K562 (cell line): Measurements from ENCODE around the gene ECM1. TPM values are rescaled to one million over a fixed set of nuclear protein-coding genes. Genes with fewer than 3 reads are reported as not detected.

Experiments
- FUS ChIP-seq: fragments of 200-400 bp; formaldehyde crosslinking; optimal IDR thresholded peaks from 2 replicates; pipeline ENCODE3; 2017; ENCODE audit warnings: low read depth, low read length
- JUN ChIP-seq, 2 experiments: sonication (generic) in 1 of 2; formaldehyde crosslinking in 1 of 2; IDR thresholded peaks; 2 replicates each; pipeline versions ENCODE4 v1.6.1 to v1.8.0; 2012 to 2022; ENCODE audit warnings: borderline replicate concordance in 2 of 2, mild to moderate bottlenecking in 2 of 2, improper control_type of control experiment in 1 of 2, low read depth in 1 of 2, low read length in 1 of 2, missing genetic modification reagents in 1 of 2
- MYBL2 ChIP-seq, 2 experiments: fragments of 450-650 bp in 1 of 2; sonication (generic) in 1 of 2; formaldehyde crosslinking in 1 of 2; IDR thresholded peaks; 2 replicates each; pipeline versions ENCODE4 v1.6.1 to v1.8.1; 2017 to 2022; ENCODE audit warnings: borderline replicate concordance in 1 of 2, inconsistent platforms in 1 of 2, low read depth in 1 of 2, mild to moderate bottlenecking in 1 of 2, missing genetic modification reagents in 1 of 2, moderate library complexity in 1 of 2
- NBN ChIP-seq: fragments of 450-650 bp; IDR thresholded peaks from 2 replicates; pipeline ENCODE4 v1.6.1; 2016; ENCODE audit warnings: low read depth, mild to moderate bottlenecking
- NRF1 ChIP-seq, 2 experiments: fragments of 450-650 bp; IDR thresholded peaks in 1 of 2; conservative IDR thresholded peaks in 1 of 2; 2 replicates each; pipeline ENCODE4 v1.6.1; 2014; ENCODE audit warnings: mild to moderate bottlenecking in 2 of 2
- RAD21 ChIP-seq, 2 experiments: fragments of 250-450 bp in 1 of 2; fragments of 450-650 bp in 1 of 2; sonication (Bioruptor Pico) in 1 of 2; formaldehyde crosslinking in 1 of 2; IDR thresholded peaks in 1 of 2; conservative IDR thresholded peaks in 1 of 2; 2 replicates each; pipeline versions ENCODE4 v1.4.0 to v1.8.0; 2020 to 2022; ENCODE audit warnings: mild to moderate bottlenecking in 2 of 2, moderate library complexity in 1 of 2
- RBM14 ChIP-seq: fragments of 200-400 bp; formaldehyde crosslinking; IDR thresholded peaks from 2 replicates; pipeline ENCODE4 v1.6.1; 2018; ENCODE audit warnings: low read depth, mild to moderate bottlenecking, low read length, moderate library complexity, borderline replicate concordance; ENCODE audit not compliant: insufficient read depth
- RERE ChIP-seq: sonication (generic); formaldehyde crosslinking; IDR thresholded peaks from 2 replicates; pipeline ENCODE4 v1.8.0; 2023; ENCODE audit warnings: missing genetic modification reagents, mild to moderate bottlenecking, borderline replicate concordance
- TAF7 ChIP-seq: fragments of 450-650 bp; IDR thresholded peaks from 2 replicates; pipeline ENCODE4 v1.6.1; 2016; ENCODE audit warnings: missing genetic modification characterization, missing compliant biosample characterization
- XRCC3 ChIP-seq: fragments of 450-650 bp; IDR thresholded peaks from 2 replicates; pipeline ENCODE4 v1.6.1; 2017; ENCODE audit warnings: mild to moderate bottlenecking, moderate library complexity
- ZBTB8A ChIP-seq: fragments of 450-650 bp; IDR thresholded peaks from 2 replicates; pipeline ENCODE4 v1.6.1; 2018; ENCODE audit warnings: mild to moderate bottlenecking, moderate library complexity; ENCODE audit not compliant: partially characterized antibody
- ZNF764 ChIP-seq: fragments of 250-450 bp; sonication (Bioruptor Pico); IDR thresholded peaks from 2 replicates; pipeline ENCODE4 v1.4.0; 2020; ENCODE audit warnings: low read depth, mild to moderate bottlenecking, moderate library complexity
- polyA plus RNA-seq, 8 experiments: library from polyadenylated mRNA; depleted of rRNA in 4 of 8; stranded (reverse) in 5 of 8; unstranded in 3 of 8; fragments of >200 nt; fragmentation: Nextera tagmentation in 2 of 8; fragmentation: Illumina TruSeq in 1 of 8; extraction: Ambion mirVana in 2 of 8; extraction: Trizol in 1 of 8; gene quantifications; 2 replicates each; pipeline versions ENCODE4 v1.2.1 to v1.2.3, GENCODE V29; 2011 to 2014; ENCODE audit warnings: inconsistent platforms in 1 of 8, missing spikeins in 1 of 8
- total RNA-seq, 7 experiments: library from RNA; depleted of rRNA in 6 of 7; stranded (reverse); fragments of >200 nt in 6 of 7; fragmentation: Illumina TruSeq in 2 of 7; extraction: Trizol in 2 of 7; gene quantifications; 2 replicates each; pipeline versions ENCODE4 v1.2.1 to v1.2.3, GENCODE V29; 2011 to 2021; ENCODE audit warnings: low replicate concordance in 1 of 7
- TF ChIP-seq, protein P1 (sequence below), 2 experiments: fragments of 450-650 bp; conservative IDR thresholded peaks; 2 replicates each; pipeline ENCODE4 v1.6.1; 2017; ENCODE audit warnings: mild to moderate bottlenecking in 2 of 2, moderate library complexity in 2 of 2
- TF ChIP-seq, protein P2 (sequence below): fragments of 250-450 bp; sonication (Bioruptor Pico); IDR thresholded peaks from 2 replicates; pipeline ENCODE4 v1.4.0; 2020; ENCODE audit warnings: mild to moderate bottlenecking, moderate library complexity, borderline replicate concordance

Gene ECM1
- total and polyA plus RNA-seq, 9 of the 15 experiments (the other 6 are each of a cell fraction or from before 2014, with no cell fraction given) = 6.6 to 52.2 (median 12.8) TPM

- TF ChIP-seq ZBTB8A (no peak), FUS (no peak), RBM14 (no peak), RAD21 (CRISPR knock-in tag; conservative IDR thresholded peaks at IDR 0.05 in 1 of 2, IDR thresholded peaks at IDR 0.05 in 1 of 2) (peak in 1 of 2 experiments; percentile 32; a peak in 1 of 4 replicates), JUN (IDR thresholded peaks at IDR 0.05; ENCODE audit: borderline replicate concordance, low read depth, low read length) (peak; percentile 66; the same call in 1 of the 2 replicates), JUN (CRISPR knock-in tag; IDR thresholded peaks at IDR 0.05; ENCODE audit: borderline replicate concordance) (no peak), NRF1 (conservative IDR thresholded peaks at IDR 0.05 in 1 of 2, IDR thresholded peaks at IDR 0.05 in 1 of 2) (peak; percentile 33 to 37; a peak in 3 of 4 replicates), RERE (no peak), TAF7 (tag) (peak; percentile 85), XRCC3 (no peak), MYBL2 (IDR thresholded peaks at IDR 0.05; ENCODE audit: low read depth) (peak; percentile 38; the same call in 1 of the 2 replicates), MYBL2 (CRISPR knock-in tag; IDR thresholded peaks at IDR 0.05; ENCODE audit: borderline replicate concordance) (no peak), ZNF764 (CRISPR knock-in tag) (peak; percentile 76; the same call in 1 of the 2 replicates), NBN (peak; percentile 88)
- TF ChIP-seq, protein P1, sequence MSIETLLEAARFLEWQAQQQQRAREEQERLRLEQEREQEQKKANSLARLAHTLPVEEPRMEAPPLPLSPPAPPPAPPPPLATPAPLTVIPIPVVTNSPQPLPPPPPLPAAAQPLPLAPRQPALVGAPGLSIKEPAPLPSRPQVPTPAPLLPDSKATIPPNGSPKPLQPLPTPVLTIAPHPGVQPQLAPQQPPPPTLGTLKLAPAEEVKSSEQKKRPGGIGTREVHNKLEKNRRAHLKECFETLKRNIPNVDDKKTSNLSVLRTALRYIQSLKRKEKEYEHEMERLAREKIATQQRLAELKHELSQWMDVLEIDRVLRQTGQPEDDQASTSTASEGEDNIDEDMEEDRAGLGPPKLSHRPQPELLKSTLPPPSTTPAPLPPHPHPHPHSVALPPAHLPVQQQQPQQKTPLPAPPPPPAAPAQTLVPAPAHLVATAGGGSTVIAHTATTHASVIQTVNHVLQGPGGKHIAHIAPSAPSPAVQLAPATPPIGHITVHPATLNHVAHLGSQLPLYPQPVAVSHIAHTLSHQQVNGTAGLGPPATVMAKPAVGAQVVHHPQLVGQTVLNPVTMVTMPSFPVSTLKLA (conservative IDR thresholded peaks at IDR 0.05) = peak; percentile 79 to 91
- TF ChIP-seq, protein P2, sequence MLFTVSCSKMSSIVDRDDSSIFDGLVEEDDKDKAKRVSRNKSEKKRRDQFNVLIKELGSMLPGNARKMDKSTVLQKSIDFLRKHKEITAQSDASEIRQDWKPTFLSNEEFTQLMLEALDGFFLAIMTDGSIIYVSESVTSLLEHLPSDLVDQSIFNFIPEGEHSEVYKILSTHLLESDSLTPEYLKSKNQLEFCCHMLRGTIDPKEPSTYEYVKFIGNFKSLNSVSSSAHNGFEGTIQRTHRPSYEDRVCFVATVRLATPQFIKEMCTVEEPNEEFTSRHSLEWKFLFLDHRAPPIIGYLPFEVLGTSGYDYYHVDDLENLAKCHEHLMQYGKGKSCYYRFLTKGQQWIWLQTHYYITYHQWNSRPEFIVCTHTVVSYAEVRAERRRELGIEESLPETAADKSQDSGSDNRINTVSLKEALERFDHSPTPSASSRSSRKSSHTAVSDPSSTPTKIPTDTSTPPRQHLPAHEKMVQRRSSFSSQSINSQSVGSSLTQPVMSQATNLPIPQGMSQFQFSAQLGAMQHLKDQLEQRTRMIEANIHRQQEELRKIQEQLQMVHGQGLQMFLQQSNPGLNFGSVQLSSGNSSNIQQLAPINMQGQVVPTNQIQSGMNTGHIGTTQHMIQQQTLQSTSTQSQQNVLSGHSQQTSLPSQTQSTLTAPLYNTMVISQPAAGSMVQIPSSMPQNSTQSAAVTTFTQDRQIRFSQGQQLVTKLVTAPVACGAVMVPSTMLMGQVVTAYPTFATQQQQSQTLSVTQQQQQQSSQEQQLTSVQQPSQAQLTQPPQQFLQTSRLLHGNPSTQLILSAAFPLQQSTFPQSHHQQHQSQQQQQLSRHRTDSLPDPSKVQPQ (CRISPR knock-in tag) = no peak
Measured at GRCh38 chr1:150486966-150487762, 20.7 kb upstream of the ECM1 start, which contains the start of gene TARS2 (continued).
